ENCODE data around the gene ZSCAN25. TPM values are rescaled to one million over a fixed set of nuclear protein-coding genes. Genes with fewer than 3 reads are reported as not detected.

The ZSCAN25 gene
- total and polyA plus RNA-seq, 7 donors: 3.6 to 19.9 (median 10.7) TPM

GRCh38 chr7:99615989-99616358, 772 bp upstream of the ZSCAN25 start:
- peaks cover 0 to 20% (median 12%) of the 10 kb centered on the region in 4 donors for H3K4me1 ChIP-seq
- H3K36me3 ChIP-seq: peaks cover 7 to 27% (median 20%) of the 10 kb centered on the region in 4 donors
- 90 to 94% methylated on average over 5 of the region's 5 CpGs for WGBS, 2 donors
- TF ChIP-seq EP300 (IDR thresholded peaks at IDR 0.05) (no peak), CTCF (IDR thresholded peaks at IDR 0.05) (no peak), POLR2A (IDR thresholded peaks at IDR 0.05) (no peak), POLR2AphosphoS5 (IDR thresholded peaks at IDR 0.05) (no peak)
- H3K4me3 ChIP-seq: peak overlapping the region; percentile 60 to 95 (median 80)
- no peaks in the 10 kb centered on the region for H3K9me3 ChIP-seq
- no peak for DNase-seq
- intact Hi-C loops (cut with DNase I): loop anchor here (5.0 kb wide), 2 partner anchors 64 to 114 kb away; partner anchors contain the start of genes FAM200A, ZKSCAN5 and ZNF394
- H3K27me3 ChIP-seq: no peaks in the 10 kb centered on the region
- peak overlapping the region; percentile 78 to 90 (median 88) for H3K27ac ChIP-seq

- Histone ChIP-seq H3K27me3 (no peaks in the 10 kb centered on the region), H3K36me3 (peaks cover 18 to 40% (median 29%) of the 10 kb centered on the region in 4 donors), H3K9me3 (no peaks in the 10 kb centered on the region), H3K4me1 (peaks cover 0 to 20% (median 12%) of the 10 kb centered on the region in 4 donors), H3K4me3 (peak overlapping the region; percentile 60 to 95 (median 80)), H3K27ac (peak overlapping the region; percentile 78 to 90 (median 88))
- no peak for DNase-seq
- 9 to 16% methylated on average over 22 of the region's 22 CpGs for WGBS, 2 donors
- intact Hi-C loops (cut with DNase I): loop anchor here (5.0 kb wide), 2 partner anchors 65 to 115 kb away; partner anchors contain the start of genes FAM200A, ZKSCAN5 and ZNF394
- TF ChIP-seq POLR2A (IDR thresholded peaks at IDR 0.05): no peak
- no peak for TF ChIP-seq CTCF (IDR thresholded peaks at IDR 0.05)
- TF ChIP-seq EP300 (IDR thresholded peaks at IDR 0.05): no peak
- TF ChIP-seq POLR2AphosphoS5 (IDR thresholded peaks at IDR 0.05): no peak
These were observed 541 bp downstream of the ZSCAN25 start for GRCh38 chr7:99617192-99617781.

- intact Hi-C loops (cut with DNase I): loop anchor here (5.0 kb wide), 2 partner anchors 66 to 116 kb away; partner anchors contain the start of genes FAM200A, ZKSCAN5 and ZNF394
These were observed 2.0 kb downstream of the ZSCAN25 start for GRCh38 chr7:99618726-99619125.

GRCh38 chr7:99619571-99620130, 2.9 kb downstream of the ZSCAN25 start:
- Histone ChIP-seq H3K27ac (no peak overlapping the region), H3K9me3 (no peaks in the 10 kb centered on the region), H3K36me3 (peaks cover 33 to 64% (median 49%) of the 10 kb centered on the region in 4 donors), H3K4me3 (no peak overlapping the region), H3K4me1 (peaks cover 0 to 20% (median 12%) of the 10 kb centered on the region in 4 donors), H3K27me3 (no peaks in the 10 kb centered on the region)
- 93 to 97% methylated on average over 18 of the region's 18 CpGs for WGBS, 2 donors
- no peak for TF ChIP-seq POLR2AphosphoS5 (IDR thresholded peaks at IDR 0.05)
- TF ChIP-seq POLR2A (IDR thresholded peaks at IDR 0.05): no peak
- no peak for TF ChIP-seq EP300 (IDR thresholded peaks at IDR 0.05)
- TF ChIP-seq CTCF (IDR thresholded peaks at IDR 0.05): no peak
- intact Hi-C loops (cut with DNase I): loop anchor here (5.0 kb wide), 2 partner anchors 67 to 117 kb away; partner anchors contain the start of genes FAM200A, ZKSCAN5 and ZNF394
- DNase-seq: no peak

More at GRCh38 chr7:99618726-99619125, 2.0 kb downstream of the ZSCAN25 start:
- Histone ChIP-seq H3K27me3 (no peaks in the 10 kb centered on the region), H3K4me3 (no peak overlapping the region), H3K4me1 (peaks cover 0 to 20% (median 12%) of the 10 kb centered on the region in 4 donors), H3K9me3 (no peaks in the 10 kb centered on the region), H3K27ac (no peak overlapping the region), H3K36me3 (peaks cover 28 to 54% (median 41%) of the 10 kb centered on the region in 4 donors)
- 94% methylated on average over 3 of the region's 3 CpGs for WGBS, 2 donors
- TF ChIP-seq POLR2AphosphoS5 (IDR thresholded peaks at IDR 0.05) (no peak), POLR2A (IDR thresholded peaks at IDR 0.05) (no peak), EP300 (IDR thresholded peaks at IDR 0.05) (no peak), CTCF (IDR thresholded peaks at IDR 0.05) (no peak)
- DNase-seq: no peak
